MM.1S (cell line): Measurements from ENCODE around the gene SHC3.

Experiments used
- CTCF ChIP-seq: fragments of 300-600 bp; sonication (generic); IDR thresholded peaks from 2 replicates; pipeline ENCODE4 v1.5.1; 2016; ENCODE audit warnings: antibody characterized with exemption, low read length, mixed read lengths
- EZH2 ChIP-seq: fragments of 300-600 bp; sonication (generic); optimal IDR thresholded peaks from 2 replicates; pipeline ENCODE3; 2017; ENCODE audit warnings: low read depth, mild to moderate bottlenecking, antibody characterized with exemption, low read length, mixed read lengths

GRCh38 chr9:89038382-89039103, 140.1 kb downstream of the SHC3 start:
- TF ChIP-seq EZH2: no peak
- TF ChIP-seq CTCF: no peak
